Measurements from ENCODE around the gene MRAP2.
"Not testable (repeated sequence)": the region's sequence is repeated elsewhere in the genome, so short reads cannot be mapped to it uniquely, and the experiment has no call there.

Gene MRAP2

DNA sequence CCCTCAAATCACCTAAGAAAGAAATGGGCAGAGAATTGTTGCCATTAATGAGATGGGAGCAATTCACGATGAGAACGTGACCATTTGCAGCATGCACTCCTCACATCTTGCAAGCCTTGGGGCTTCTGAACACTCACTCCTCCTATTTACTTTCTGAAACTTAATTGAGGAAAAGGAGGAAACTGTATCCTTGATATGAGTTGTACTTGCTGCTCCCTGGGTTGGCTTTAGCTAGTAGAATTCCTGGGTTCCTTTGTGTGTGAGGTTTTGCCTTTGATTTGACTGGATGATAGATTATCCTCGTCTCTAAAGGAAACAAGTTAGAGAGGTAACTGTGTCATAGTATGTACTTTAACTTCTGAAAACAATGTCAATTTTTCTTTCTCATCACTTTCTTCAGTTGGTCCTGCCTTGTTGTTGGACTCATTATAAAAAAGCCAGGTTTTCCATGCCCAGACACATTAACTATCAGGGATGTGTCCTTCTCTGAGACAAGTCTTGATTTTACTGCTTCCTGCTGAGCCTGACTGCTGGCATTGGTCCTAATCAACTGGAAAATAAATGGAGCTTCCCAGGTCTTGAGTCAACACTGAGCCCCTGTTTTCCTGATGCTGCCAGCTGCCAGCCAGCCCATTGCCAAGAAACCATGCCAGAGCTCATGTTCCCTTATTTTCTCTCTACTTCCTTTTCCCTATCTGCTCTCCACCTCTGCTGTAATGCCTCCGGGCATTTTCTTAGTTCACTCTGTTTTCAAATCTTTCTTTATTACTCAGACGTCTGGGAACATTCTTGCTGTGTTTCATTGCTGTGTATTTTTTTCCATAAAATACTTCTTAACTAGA is 6.0 kb upstream of the MRAP2 start:
- H3K9me3 ChIP-seq (ENCODE audit: control insufficient read depth, low read length), result no peaks in the 10 kb centered on the region
- peaks cover 9% of the 10 kb centered on the region for H3K4me1 ChIP-seq (ENCODE audit: control insufficient read depth, insufficient read depth, low read length)
- no peak overlapping the region for H3K4me3 ChIP-seq (ENCODE audit: insufficient read depth, low read depth, low read length)
- no peaks in the 10 kb centered on the region for H3K36me3 ChIP-seq (ENCODE audit: control insufficient read depth, insufficient read depth, low read length)
- no peak overlapping the region for H3K27ac ChIP-seq (ENCODE audit: insufficient read depth, low read depth, low read length, poor library complexity, severe bottlenecking)
- 93 to 98% methylated on average over 3 to 4 of the region's 5 CpGs for WGBS, 2 experiments
- peaks cover 1% of the 10 kb centered on the region for H3K27me3 ChIP-seq (ENCODE audit: control insufficient read depth, insufficient read depth, low read length, poor library complexity, severe bottlenecking)

DNA sequence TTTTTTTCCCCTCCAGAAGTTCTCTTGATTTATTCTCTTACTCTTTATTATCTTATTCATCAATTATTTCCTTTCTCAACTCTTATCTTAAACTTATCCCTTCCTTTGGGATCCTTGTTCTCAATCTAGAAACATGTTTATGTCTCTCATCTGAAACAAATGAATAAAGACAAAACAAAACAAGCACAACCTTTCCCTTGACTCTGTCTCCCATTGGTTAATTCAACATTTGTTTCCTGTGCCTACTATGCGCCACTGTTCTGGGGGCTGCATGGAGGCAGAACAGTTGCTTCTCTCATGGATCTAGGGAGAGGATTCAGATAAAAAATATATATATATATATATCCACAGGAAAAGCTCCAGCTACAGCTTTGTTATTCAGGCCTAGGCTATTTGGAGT is 5.2 kb upstream of the MRAP2 start:
- Histone ChIP-seq H3K4me3 (ENCODE audit: insufficient read depth, low read depth, low read length) (no peak overlapping the region), H3K9me3 (ENCODE audit: control insufficient read depth, low read length) (no peaks in the 10 kb centered on the region), H3K4me1 (ENCODE audit: control insufficient read depth, insufficient read depth, low read length) (peaks cover 9% of the 10 kb centered on the region), H3K27me3 (ENCODE audit: control insufficient read depth, insufficient read depth, low read length, poor library complexity, severe bottlenecking) (peaks cover 9% of the 10 kb centered on the region), H3K27ac (ENCODE audit: insufficient read depth, low read depth, low read length, poor library complexity, severe bottlenecking) (no peak overlapping the region), H3K36me3 (ENCODE audit: control insufficient read depth, insufficient read depth, low read length) (no peaks in the 10 kb centered on the region)
- WGBS, 2 experiments, result 100% methylated on average over 1 of the region's 1 CpG

DNA sequence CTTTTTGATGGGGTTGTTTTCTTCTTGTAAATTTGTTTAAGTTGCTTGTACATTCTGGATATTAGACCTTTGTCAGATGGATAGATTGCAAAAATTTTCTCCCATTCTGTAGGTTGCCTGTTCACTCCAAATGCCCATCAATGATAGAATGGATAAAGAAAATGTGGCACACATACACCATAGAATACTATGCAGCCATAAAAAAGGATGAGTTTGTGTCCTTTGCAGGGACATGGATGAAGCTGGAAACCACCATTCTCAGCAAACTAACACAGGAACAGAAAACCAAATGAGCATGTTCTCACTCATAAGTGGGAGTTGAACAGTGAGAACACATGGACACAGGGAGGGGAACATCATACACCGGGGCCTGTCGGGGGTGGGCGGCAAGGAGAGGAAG is 1.6 kb upstream of the MRAP2 start:
- not testable (repeated sequence) for H3K4me3 ChIP-seq (ENCODE audit: insufficient read depth, low read depth, low read length); H3K9me3 ChIP-seq (ENCODE audit: control insufficient read depth, low read length); H3K36me3 ChIP-seq (ENCODE audit: control insufficient read depth, insufficient read depth, low read length); H3K4me1 ChIP-seq (ENCODE audit: control insufficient read depth, insufficient read depth, low read length); H3K27ac ChIP-seq (ENCODE audit: insufficient read depth, low read depth, low read length, poor library complexity, severe bottlenecking)
- WGBS, 2 experiments, result 96 to 99% methylated on average over 3 of the region's 3 CpGs
- H3K27me3 ChIP-seq (ENCODE audit: control insufficient read depth, insufficient read depth, low read length, poor library complexity, severe bottlenecking), result peaks cover 34% of the 10 kb centered on the region

DNA sequence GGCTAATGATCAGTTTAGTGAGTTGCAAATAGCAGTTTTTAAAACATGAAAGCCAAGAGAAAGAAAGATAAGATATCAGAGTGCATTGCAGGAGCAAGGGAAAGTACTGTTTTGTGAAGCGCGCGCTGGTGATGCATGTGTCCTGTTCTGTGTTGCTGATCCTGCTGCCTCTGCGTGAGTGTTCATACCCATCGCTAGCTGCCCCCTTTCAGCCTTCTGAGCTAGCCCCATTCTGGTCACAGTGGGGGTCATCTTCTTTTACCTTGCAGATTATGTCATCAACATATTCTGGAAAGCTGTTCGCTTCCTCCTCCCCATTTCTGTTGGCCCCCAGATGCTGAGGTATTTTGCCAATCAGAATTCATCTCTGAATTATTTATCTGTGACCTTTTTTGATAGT is 1.9 kb downstream of the MRAP2 start:
- Histone ChIP-seq H3K27me3 (ENCODE audit: control insufficient read depth, insufficient read depth, low read length, poor library complexity, severe bottlenecking) (peaks cover 34% of the 10 kb centered on the region), H3K4me1 (ENCODE audit: control insufficient read depth, insufficient read depth, low read length) (peaks cover 3% of the 10 kb centered on the region), H3K4me3 (ENCODE audit: insufficient read depth, low read depth, low read length) (no peak overlapping the region), H3K36me3 (ENCODE audit: control insufficient read depth, insufficient read depth, low read length) (no peaks in the 10 kb centered on the region), H3K27ac (ENCODE audit: insufficient read depth, low read depth, low read length, poor library complexity, severe bottlenecking) (no peak overlapping the region), H3K9me3 (ENCODE audit: control insufficient read depth, low read length) (no peaks in the 10 kb centered on the region)
- 74 to 77% methylated on average over 6 of the region's 6 CpGs for WGBS, 2 experiments

DNA sequence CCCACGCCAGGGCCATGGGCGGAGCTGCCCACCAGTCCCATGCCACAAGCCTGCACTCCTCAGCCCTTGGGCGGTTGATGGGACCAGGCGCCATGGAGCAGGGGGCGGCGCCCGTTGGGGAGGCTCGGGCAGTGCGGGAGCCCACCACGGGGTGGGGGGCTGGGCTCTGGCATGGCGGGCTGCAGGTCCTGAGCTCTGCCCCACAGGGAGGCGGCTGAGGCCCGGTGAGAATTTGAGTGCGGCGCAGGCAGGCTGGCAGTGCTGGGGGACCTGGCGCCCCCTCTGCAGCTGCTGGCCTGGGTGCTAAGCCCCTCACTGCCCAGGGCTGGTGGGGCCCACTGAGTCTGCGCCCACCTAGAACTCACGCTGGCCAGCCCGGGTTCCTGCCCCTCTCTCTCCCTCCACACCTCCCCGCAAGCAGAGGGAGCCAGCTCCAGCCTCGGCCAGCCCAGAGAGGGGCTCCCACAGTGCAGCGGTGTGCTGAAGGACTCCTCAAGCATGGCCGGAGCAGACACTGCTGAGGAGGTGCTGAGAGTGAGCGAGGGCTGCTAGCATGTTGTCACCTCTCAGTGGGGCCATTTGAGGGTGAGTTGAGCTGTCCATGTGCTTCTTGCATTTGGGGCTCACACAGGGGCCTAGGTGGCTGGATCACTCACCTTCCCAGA is 4.0 kb downstream of the MRAP2 start:
- no peaks in the 10 kb centered on the region for H3K4me1 ChIP-seq (ENCODE audit: control insufficient read depth, insufficient read depth, low read length)
- H3K4me3 ChIP-seq (ENCODE audit: insufficient read depth, low read depth, low read length), result no peak overlapping the region
- 96 to 97% methylated on average over 24 of the region's 24 CpGs for WGBS, 2 experiments
- H3K9me3 ChIP-seq (ENCODE audit: control insufficient read depth, low read length), result no peaks in the 10 kb centered on the region
- H3K27me3 ChIP-seq (ENCODE audit: control insufficient read depth, insufficient read depth, low read length, poor library complexity, severe bottlenecking), result peaks cover 33% of the 10 kb centered on the region
- no peaks in the 10 kb centered on the region for H3K36me3 ChIP-seq (ENCODE audit: control insufficient read depth, insufficient read depth, low read length)
- no peak overlapping the region for H3K27ac ChIP-seq (ENCODE audit: insufficient read depth, low read depth, low read length, poor library complexity, severe bottlenecking)

DNA sequence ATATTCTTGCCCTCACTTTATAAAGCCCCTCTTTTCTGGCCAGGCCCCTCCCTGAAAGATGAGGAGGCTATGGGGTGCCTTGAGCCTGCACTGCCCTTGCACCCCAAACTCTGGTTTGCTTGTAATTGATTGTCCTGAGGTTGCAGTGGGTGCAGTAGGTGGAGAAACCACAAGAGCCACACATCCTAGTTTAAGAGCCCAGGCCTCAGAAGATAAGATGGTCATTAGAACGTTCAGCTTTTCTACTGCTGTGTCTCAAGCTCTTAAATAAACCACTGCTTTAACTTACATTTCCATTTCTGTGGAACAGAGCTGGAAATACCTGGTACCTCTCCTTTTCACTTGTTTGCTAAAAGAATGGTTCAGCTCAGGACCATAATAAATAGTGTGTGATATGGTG is 9.0 kb downstream of the MRAP2 start:
- Histone ChIP-seq H3K36me3 (ENCODE audit: control insufficient read depth, insufficient read depth, low read length) (no peaks in the 10 kb centered on the region), H3K27ac (ENCODE audit: insufficient read depth, low read depth, low read length, poor library complexity, severe bottlenecking) (no peak overlapping the region), H3K9me3 (ENCODE audit: control insufficient read depth, low read length) (no peaks in the 10 kb centered on the region), H3K4me3 (ENCODE audit: insufficient read depth, low read depth, low read length) (no peak overlapping the region), H3K4me1 (ENCODE audit: control insufficient read depth, insufficient read depth, low read length) (no peaks in the 10 kb centered on the region), H3K27me3 (ENCODE audit: control insufficient read depth, insufficient read depth, low read length, poor library complexity, severe bottlenecking) (no peaks in the 10 kb centered on the region)
- 85 to 95% methylated on average over 1 of the region's 1 CpG for WGBS, 2 experiments

DNA sequence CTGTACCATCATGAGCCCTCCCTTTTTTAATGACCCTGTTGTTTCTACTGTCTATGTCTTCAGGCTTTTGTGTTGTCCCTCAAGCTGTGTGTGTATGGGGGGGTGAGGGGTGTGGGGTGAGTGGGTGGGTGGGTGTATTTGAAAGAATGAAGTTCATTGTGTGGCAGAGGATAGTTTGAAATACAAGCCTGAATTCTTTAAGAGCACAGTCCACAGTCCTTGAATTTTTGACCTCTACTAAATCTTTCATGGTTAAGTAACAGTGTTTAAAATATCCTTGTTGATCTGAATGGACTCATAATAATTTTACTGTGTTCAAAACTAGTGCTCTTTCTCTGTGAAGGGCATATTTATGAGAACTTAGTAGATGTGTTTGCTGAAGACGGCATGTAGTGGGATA is 10.0 kb downstream of the MRAP2 start:
- H3K27me3 ChIP-seq (ENCODE audit: control insufficient read depth, insufficient read depth, low read length, poor library complexity, severe bottlenecking), result no peaks in the 10 kb centered on the region
- 83 to 94% methylated on average over 1 of the region's 1 CpG for WGBS, 2 experiments
- no peak overlapping the region for H3K4me3 ChIP-seq (ENCODE audit: insufficient read depth, low read depth, low read length)
- no peaks in the 10 kb centered on the region for H3K4me1 ChIP-seq (ENCODE audit: control insufficient read depth, insufficient read depth, low read length)
- H3K9me3 ChIP-seq (ENCODE audit: control insufficient read depth, low read length), result no peaks in the 10 kb centered on the region
- H3K36me3 ChIP-seq (ENCODE audit: control insufficient read depth, insufficient read depth, low read length), result no peaks in the 10 kb centered on the region
- H3K27ac ChIP-seq (ENCODE audit: insufficient read depth, low read depth, low read length, poor library complexity, severe bottlenecking), result no peak overlapping the region

DNA sequence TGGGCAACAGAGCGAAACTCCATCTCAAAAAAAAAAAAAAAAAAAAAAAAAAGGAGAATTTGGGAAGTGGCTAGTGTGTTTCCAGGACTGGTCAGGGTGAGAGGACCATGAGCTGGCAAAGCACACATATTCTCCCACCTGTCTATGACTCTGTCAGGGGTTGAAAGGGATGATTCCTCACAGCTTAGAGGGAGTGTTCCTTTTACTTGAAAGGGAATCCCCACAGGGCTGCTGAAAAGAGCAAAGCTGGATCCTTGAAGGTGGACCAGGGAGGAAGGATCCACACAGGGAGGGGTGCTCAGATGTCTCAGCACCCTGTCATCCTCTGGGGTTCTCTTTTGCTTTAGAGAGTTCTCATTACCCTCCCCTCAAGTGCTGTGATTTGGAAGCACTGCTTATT is 13.2 kb downstream of the MRAP2 start:
- no peaks in the 10 kb centered on the region for H3K27me3 ChIP-seq (ENCODE audit: control insufficient read depth, insufficient read depth, low read length, poor library complexity, severe bottlenecking)
- H3K4me3 ChIP-seq (ENCODE audit: insufficient read depth, low read depth, low read length), result no peak overlapping the region
- peaks cover 6% of the 10 kb centered on the region for H3K4me1 ChIP-seq (ENCODE audit: control insufficient read depth, insufficient read depth, low read length)
- no peaks in the 10 kb centered on the region for H3K36me3 ChIP-seq (ENCODE audit: control insufficient read depth, insufficient read depth, low read length)
- no peak overlapping the region for H3K27ac ChIP-seq (ENCODE audit: insufficient read depth, low read depth, low read length, poor library complexity, severe bottlenecking)
- 63% methylated on average over 1 of the region's 1 CpG; no CpG with 5 or more reads in 1 of the 2 experiments for WGBS, 2 experiments
- no peaks in the 10 kb centered on the region for H3K9me3 ChIP-seq (ENCODE audit: control insufficient read depth, low read length)

DNA sequence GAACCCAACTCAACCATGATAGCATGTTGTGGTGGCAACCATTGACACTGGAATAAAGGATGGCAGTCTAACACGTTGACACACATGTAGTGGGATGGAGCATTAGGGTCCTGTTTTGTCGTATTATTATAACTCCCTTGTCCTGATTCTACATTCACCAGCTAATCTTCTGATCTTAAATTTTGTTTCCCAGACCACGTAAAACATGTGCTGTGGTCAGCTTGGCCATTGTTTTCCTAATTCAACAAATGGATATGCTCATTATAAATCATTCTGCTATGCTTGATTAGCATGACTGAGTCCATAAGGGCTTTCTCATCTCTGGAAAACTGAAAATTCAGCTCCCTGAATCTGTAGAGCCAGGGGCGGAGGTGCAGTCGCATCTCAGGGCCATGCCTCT is 15.0 kb downstream of the MRAP2 start:
- Histone ChIP-seq H3K27ac (ENCODE audit: insufficient read depth, low read depth, low read length, poor library complexity, severe bottlenecking) (no peak overlapping the region), H3K4me3 (ENCODE audit: insufficient read depth, low read depth, low read length) (no peak overlapping the region), H3K36me3 (ENCODE audit: control insufficient read depth, insufficient read depth, low read length) (no peaks in the 10 kb centered on the region), H3K27me3 (ENCODE audit: control insufficient read depth, insufficient read depth, low read length, poor library complexity, severe bottlenecking) (no peaks in the 10 kb centered on the region), H3K9me3 (ENCODE audit: control insufficient read depth, low read length) (no peaks in the 10 kb centered on the region), H3K4me1 (ENCODE audit: control insufficient read depth, insufficient read depth, low read length) (peaks cover 23% of the 10 kb centered on the region)
- WGBS, 2 experiments, result 96% methylated on average over 5 of the region's 5 CpGs

DNA sequence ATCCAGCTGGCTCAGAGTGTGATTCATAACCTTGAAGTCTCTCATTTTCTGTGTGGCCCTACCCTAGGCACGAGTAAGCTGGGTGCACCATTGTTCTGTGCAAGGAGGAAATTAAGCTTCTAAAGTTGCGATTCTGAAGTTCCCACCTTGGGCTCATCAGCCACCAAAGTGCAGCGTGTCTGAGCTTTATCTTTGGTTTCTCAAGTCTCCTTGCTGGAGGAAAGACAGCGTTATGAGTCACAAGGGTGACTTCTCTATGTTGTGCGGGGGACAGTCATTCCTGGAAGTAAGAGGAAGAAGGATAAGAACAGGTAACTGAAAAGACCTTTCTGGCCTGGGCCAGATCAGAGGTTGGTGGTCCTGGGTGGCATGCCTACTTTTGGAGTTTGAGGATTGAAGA is 16.8 kb downstream of the MRAP2 start:
- 87 to 93% methylated on average over 5 of the region's 5 CpGs for WGBS, 2 experiments
- H3K4me1 ChIP-seq (ENCODE audit: control insufficient read depth, insufficient read depth, low read length), result peaks cover 28% of the 10 kb centered on the region
- no peaks in the 10 kb centered on the region for H3K36me3 ChIP-seq (ENCODE audit: control insufficient read depth, insufficient read depth, low read length)
- no peak overlapping the region for H3K27ac ChIP-seq (ENCODE audit: insufficient read depth, low read depth, low read length, poor library complexity, severe bottlenecking)
- no peak overlapping the region for H3K4me3 ChIP-seq (ENCODE audit: insufficient read depth, low read depth, low read length)
- H3K9me3 ChIP-seq (ENCODE audit: control insufficient read depth, low read length), result no peaks in the 10 kb centered on the region
- no peaks in the 10 kb centered on the region for H3K27me3 ChIP-seq (ENCODE audit: control insufficient read depth, insufficient read depth, low read length, poor library complexity, severe bottlenecking)

All from ectodermal cell (in vitro differentiated cells).